Transverse colon (tissue), 4 donors: ENCODE results near the gene PGGHG.

Source experiments
- CTCF ChIP-seq, 5 experiments: fragments of 200-600 bp in 3 of 5; fragments of 450-650 bp in 2 of 5; sonication (generic) in 3 of 5; IDR thresholded peaks; 1 replicate in 2 of 5; 2 replicates in 3 of 5; pipeline ENCODE4 v1.5.1; 2016 to 2017; ENCODE audit warnings: antibody characterized with exemption in 5 of 5, inconsistent platforms in 3 of 5, mild to moderate bottlenecking in 2 of 5, moderate library complexity in 1 of 5
- EP300 ChIP-seq: sonication (generic); formaldehyde crosslinking; IDR thresholded peaks from one replicate; pipeline ENCODE4 v1.6.1; 2017; ENCODE audit warnings: antibody characterized with exemption, low read depth
- POLR2A ChIP-seq: fragments of 450-650 bp; IDR thresholded peaks from one replicate; pipeline ENCODE4 v1.6.1; 2016; ENCODE audit warnings: antibody characterized with exemption, mild to moderate bottlenecking, moderate library complexity
- POLR2AphosphoS5 ChIP-seq, 3 donors: sonication (generic); formaldehyde crosslinking; IDR thresholded peaks; one replicate each; pipeline ENCODE4 v1.6.1; 2016; ENCODE audit warnings: antibody characterized with exemption in 3 of 3

- TF ChIP-seq EP300 (no peak), CTCF (IDR thresholded peaks at IDR 0.05) (no peak), POLR2A (no peak), POLR2AphosphoS5 (IDR thresholded peaks at IDR 0.05) (peak in 1 of 3 donors; percentile 28)
Measured at GRCh38 chr11:312092-312816, 23.3 kb downstream of the PGGHG start.
